HepG2 (cell line): ENCODE results near the gene ADI1. TPM values are rescaled to one million over a fixed set of nuclear protein-coding genes. Genes with fewer than 3 reads are reported as not detected.

Source experiments
- CBX2 ChIP-seq, 2 experiments: fragments of 200-600 bp in 1 of 2; sonication (generic); formaldehyde crosslinking in 1 of 2; IDR thresholded peaks; 2 replicates each; pipeline versions ENCODE4 v1.7.0 to v1.8.1; 2018 to 2022; ENCODE audit warnings: low read depth in 2 of 2, low read length in 1 of 2, mild to moderate bottlenecking in 1 of 2, missing genetic modification reagents in 1 of 2
- DDIT3 ChIP-seq: sonication (generic); formaldehyde crosslinking; IDR thresholded peaks from 2 replicates; pipeline ENCODE4 v1.4.0; 2020; ENCODE audit warnings: mild to moderate bottlenecking, missing genetic modification reagents
- FOXK2 ChIP-seq: fragments of 450-650 bp; IDR thresholded peaks from 2 replicates; pipeline ENCODE4 v1.6.1; 2016
- HNF4G ChIP-seq, 2 experiments: sonication (generic) in 1 of 2; formaldehyde crosslinking in 1 of 2; IDR thresholded peaks; 2 replicates each; pipeline versions ENCODE4 v1.4.0 to v1.6.1; 2011 to 2020; ENCODE audit warnings: borderline replicate concordance in 2 of 2, low read depth in 2 of 2, mild to moderate bottlenecking in 2 of 2, low read length in 1 of 2, missing genetic modification reagents in 1 of 2, moderate library complexity in 1 of 2
- MED1 ChIP-seq: sonication (generic); formaldehyde crosslinking; IDR thresholded peaks from 2 replicates; pipeline ENCODE4 v1.4.0; 2020; ENCODE audit warnings: missing genetic modification reagents
- MED8 ChIP-seq: sonication (generic); formaldehyde crosslinking; IDR thresholded peaks from 2 replicates; pipeline ENCODE4 v1.8.1; 2023; ENCODE audit warnings: mild to moderate bottlenecking, missing genetic modification reagents; ENCODE audit not compliant: insufficient replicate concordance
- MEIS2 ChIP-seq: sonication (generic); formaldehyde crosslinking; IDR thresholded peaks from 2 replicates; pipeline ENCODE4 v1.9.0; 2021; ENCODE audit warnings: mild to moderate bottlenecking, missing genetic modification reagents
- NR1H2 ChIP-seq: sonication (generic); formaldehyde crosslinking; IDR thresholded peaks from 2 replicates; pipeline ENCODE4 v1.8.1; 2022; ENCODE audit warnings: low read depth, missing genetic modification reagents, borderline replicate concordance
- POLR2AphosphoS5 ChIP-seq: IDR thresholded peaks from 2 replicates; pipeline ENCODE4 v1.6.1; 2012; ENCODE audit warnings: low read depth, low read length
- POLR2G ChIP-seq: fragments of 200-400 bp; formaldehyde crosslinking; IDR thresholded peaks from 2 replicates; pipeline ENCODE4 v1.6.1; 2018; ENCODE audit warnings: mild to moderate bottlenecking, low read depth, low read length, moderate library complexity
- SOX13 ChIP-seq, 3 experiments: fragments of 450-650 bp in 1 of 3; sonication (generic) in 1 of 3; formaldehyde crosslinking in 1 of 3; IDR thresholded peaks in 2 of 3; conservative IDR thresholded peaks in 1 of 3; 2 replicates each; pipeline versions ENCODE4 v1.5.0 to v1.6.1; 2016 to 2020; ENCODE audit warnings: antibody characterized with exemption in 1 of 3, mild to moderate bottlenecking in 1 of 3, missing compliant biosample characterization in 1 of 3, missing genetic modification reagents in 1 of 3, moderate library complexity in 1 of 3
- SP1 ChIP-seq, 2 experiments: fragments of 450-650 bp in 1 of 2; sonication (generic) in 1 of 2; formaldehyde crosslinking in 1 of 2; IDR thresholded peaks; 2 replicates each; pipeline versions ENCODE4 v1.4.0 to v1.6.1; 2016 to 2020; ENCODE audit warnings: missing genetic modification reagents in 1 of 2
- SP140L ChIP-seq: sonication (generic); formaldehyde crosslinking; IDR thresholded peaks from 2 replicates; pipeline ENCODE4 v1.4.0; 2020; ENCODE audit warnings: missing genetic modification reagents, borderline replicate concordance
- TAF1 ChIP-seq: sonication (generic); formaldehyde crosslinking; IDR thresholded peaks from 2 replicates; pipeline ENCODE4 v1.4.0; 2020; ENCODE audit warnings: missing genetic modification reagents
- YY1 ChIP-seq: IDR thresholded peaks from 2 replicates; pipeline ENCODE4 v1.6.1; 2011; ENCODE audit warnings: low read length, low read depth, moderate library complexity, mild to moderate bottlenecking; ENCODE audit not compliant: insufficient read depth, insufficient replicate concordance
- ZBTB34 ChIP-seq: sonication (generic); formaldehyde crosslinking; IDR thresholded peaks from 2 replicates; pipeline ENCODE4 v1.8.0; 2022; ENCODE audit warnings: mild to moderate bottlenecking, missing genetic modification reagents
- ZNF317 ChIP-seq: sonication (generic); formaldehyde crosslinking; IDR thresholded peaks from 2 replicates; pipeline ENCODE4 v1.5.0; 2020; ENCODE audit warnings: mild to moderate bottlenecking, missing genetic modification reagents
- ZNF616 ChIP-seq: sonication (generic); formaldehyde crosslinking; IDR thresholded peaks from 2 replicates; pipeline ENCODE4 v1.5.0; 2020; ENCODE audit warnings: low read depth, mild to moderate bottlenecking, missing genetic modification reagents
- ZNF629 ChIP-seq: sonication (generic); formaldehyde crosslinking; conservative IDR thresholded peaks from 2 replicates; pipeline ENCODE4 v1.5.0; 2020; ENCODE audit warnings: missing genetic modification reagents
- ZSCAN21 ChIP-seq: sonication (generic); formaldehyde crosslinking; IDR thresholded peaks from 2 replicates; pipeline ENCODE4 v1.8.0; 2022; ENCODE audit warnings: mild to moderate bottlenecking, missing genetic modification reagents, moderate library complexity, borderline replicate concordance
- polyA plus RNA-seq, 8 experiments: library from polyadenylated mRNA; depleted of rRNA in 3 of 8; stranded (reverse) in 7 of 8; unstranded in 1 of 8; fragments of >200 nt; fragmentation: Illumina TruSeq in 4 of 8; extraction: Trizol in 4 of 8; gene quantifications; 2 replicates each; pipeline versions ENCODE4 v1.2.1 to v1.2.3, GENCODE V29; 2011 to 2016; ENCODE audit warnings: low read depth in 4 of 8, missing spikeins in 1 of 8, mixed read lengths in 1 of 8; ENCODE audit not compliant: insufficient read depth in 1 of 8
- total RNA-seq, 5 experiments: library from RNA; depleted of rRNA; stranded (reverse); fragments of >200 nt; fragmentation: Illumina TruSeq; extraction: Trizol; gene quantifications; 2 replicates each; pipeline ENCODE4 v1.2.3, GENCODE V29; 2016; ENCODE audit warnings: low read depth in 1 of 5
- TF ChIP-seq, protein P1 (sequence below): IDR thresholded peaks from 2 replicates; pipeline ENCODE4 v1.6.1; 2016; ENCODE audit warnings: missing compliant biosample characterization, missing genetic modification reagents, borderline replicate concordance
- TF ChIP-seq, protein P2 (sequence below): sonication (generic); formaldehyde crosslinking; IDR thresholded peaks from 2 replicates; pipeline ENCODE4 v1.4.0; 2020; ENCODE audit warnings: missing genetic modification reagents
- TF ChIP-seq, protein P3 (sequence below): IDR thresholded peaks from 2 replicates; pipeline ENCODE4 v1.6.1; 2016

Gene ADI1
- total and polyA plus RNA-seq, 2 of the 13 experiments (the other 11 are each of a cell fraction or from before 2014, with no cell fraction given): 28.7 to 123 TPM

DNA sequence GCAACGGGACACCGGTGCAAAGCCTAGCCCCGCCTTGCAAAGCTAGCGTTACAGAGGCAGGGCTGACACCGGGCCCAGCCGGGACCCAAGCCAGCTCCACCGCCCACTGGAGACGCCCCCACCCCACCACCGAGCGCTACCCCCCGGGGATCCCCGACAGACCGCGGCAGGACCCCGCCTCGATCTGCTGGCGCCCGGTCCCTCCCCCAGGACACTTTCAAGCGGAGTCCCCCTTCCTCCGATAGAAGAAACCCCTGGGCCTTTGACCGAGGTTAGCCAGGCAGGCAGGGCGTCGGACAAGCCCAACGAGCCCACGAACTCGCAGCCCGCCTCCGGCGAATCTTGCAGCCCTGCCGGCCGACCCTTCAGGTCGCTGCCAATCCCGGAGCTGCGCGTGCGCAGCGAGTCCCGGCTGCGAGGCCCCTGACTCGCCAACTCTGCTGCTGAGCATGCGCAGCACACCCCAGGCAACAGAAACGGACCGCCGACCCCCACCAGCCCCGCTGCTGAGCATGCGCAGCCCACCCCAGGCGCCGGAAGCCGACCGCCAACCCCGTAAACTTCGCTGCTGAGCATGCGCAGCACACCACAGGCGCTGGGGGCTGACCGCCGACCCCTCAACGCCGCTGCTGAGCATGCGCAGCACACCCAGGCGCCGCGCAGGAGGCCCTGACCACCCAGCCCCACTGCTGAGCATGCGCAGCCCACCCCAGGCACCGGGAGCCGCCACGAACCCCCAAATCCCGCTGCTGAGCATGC lies 656 bp downstream of the ADI1 start (continued):
- no peak for TF ChIP-seq HNF4G (IDR thresholded peaks at IDR 0.05; ENCODE audit: borderline replicate concordance, low read depth, low read length)
- no peak for TF ChIP-seq HNF4G (CRISPR knock-in tag; IDR thresholded peaks at IDR 0.05; ENCODE audit: borderline replicate concordance, low read depth)
- peak; percentile 82 for TF ChIP-seq POLR2G
- no peak for TF ChIP-seq CBX2 (IDR thresholded peaks at IDR 0.05; ENCODE audit: low read depth, low read length)
- no peak for TF ChIP-seq CBX2 (CRISPR knock-in tag; IDR thresholded peaks at IDR 0.05; ENCODE audit: low read depth)
- TF ChIP-seq SP1 (IDR thresholded peaks at IDR 0.05): no peak
- no peak; the same call in 1 of the 2 replicates for TF ChIP-seq SP1 (CRISPR knock-in tag; IDR thresholded peaks at IDR 0.05)
- no peak for TF ChIP-seq DDIT3 (CRISPR knock-in tag)
- 0 out of 2 replicates have a peak, but pooled peaks have one; percentile 61 for TF ChIP-seq NR1H2 (CRISPR knock-in tag)
- TF ChIP-seq, protein P1, sequence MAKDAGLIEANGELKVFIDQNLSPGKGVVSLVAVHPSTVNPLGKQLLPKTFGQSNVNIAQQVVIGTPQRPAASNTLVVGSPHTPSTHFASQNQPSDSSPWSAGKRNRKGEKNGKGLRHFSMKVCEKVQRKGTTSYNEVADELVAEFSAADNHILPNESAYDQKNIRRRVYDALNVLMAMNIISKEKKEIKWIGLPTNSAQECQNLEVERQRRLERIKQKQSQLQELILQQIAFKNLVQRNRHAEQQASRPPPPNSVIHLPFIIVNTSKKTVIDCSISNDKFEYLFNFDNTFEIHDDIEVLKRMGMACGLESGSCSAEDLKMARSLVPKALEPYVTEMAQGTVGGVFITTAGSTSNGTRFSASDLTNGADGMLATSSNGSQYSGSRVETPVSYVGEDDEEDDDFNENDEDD (CRISPR knock-in tag): no peak
- TF ChIP-seq, protein P2, sequence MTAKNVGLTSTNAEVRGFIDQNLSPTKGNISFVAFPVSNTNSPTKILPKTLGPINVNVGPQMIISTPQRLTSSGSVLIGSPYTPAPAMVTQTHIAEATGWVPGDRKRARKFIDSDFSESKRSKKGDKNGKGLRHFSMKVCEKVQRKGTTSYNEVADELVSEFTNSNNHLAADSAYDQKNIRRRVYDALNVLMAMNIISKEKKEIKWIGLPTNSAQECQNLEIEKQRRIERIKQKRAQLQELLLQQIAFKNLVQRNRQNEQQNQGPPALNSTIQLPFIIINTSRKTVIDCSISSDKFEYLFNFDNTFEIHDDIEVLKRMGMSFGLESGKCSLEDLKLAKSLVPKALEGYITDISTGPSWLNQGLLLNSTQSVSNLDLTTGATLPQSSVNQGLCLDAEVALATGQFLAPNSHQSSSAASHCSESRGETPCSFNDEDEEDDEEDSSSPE (CRISPR knock-in tag): no peak
- no peak; the same call in 1 of the 2 replicates for TF ChIP-seq ZNF629
- TF ChIP-seq SOX13 (IDR thresholded peaks at IDR 0.05): 0 out of 2 replicates have a peak, but pooled peaks have one; percentile 2
- TF ChIP-seq SOX13 (CRISPR knock-in tag; conservative IDR thresholded peaks at IDR 0.05 in 1 of 2, IDR thresholded peaks at IDR 0.05 in 1 of 2): no peak
- peak; percentile 51; the same call in 1 of the 2 replicates for TF ChIP-seq ZNF616 (CRISPR knock-in tag)
- TF ChIP-seq MED8: no peak
- peak; percentile 89 for TF ChIP-seq POLR2AphosphoS5
- TF ChIP-seq FOXK2: peak; percentile 42; the same call in 1 of the 2 replicates
- TF ChIP-seq, protein P3, sequence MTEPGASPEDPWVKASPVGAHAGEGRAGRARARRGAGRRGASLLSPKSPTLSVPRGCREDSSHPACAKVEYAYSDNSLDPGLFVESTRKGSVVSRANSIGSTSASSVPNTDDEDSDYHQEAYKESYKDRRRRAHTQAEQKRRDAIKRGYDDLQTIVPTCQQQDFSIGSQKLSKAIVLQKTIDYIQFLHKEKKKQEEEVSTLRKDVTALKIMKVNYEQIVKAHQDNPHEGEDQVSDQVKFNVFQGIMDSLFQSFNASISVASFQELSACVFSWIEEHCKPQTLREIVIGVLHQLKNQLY (CRISPR knock-in tag): 0 out of 2 replicates have a peak, but pooled peaks have one; percentile 3
- no peak for TF ChIP-seq ZBTB34 (CRISPR knock-in tag)
- peak; percentile 49; the same call in 1 of the 2 replicates for TF ChIP-seq MEIS2 (CRISPR knock-in tag)
- TF ChIP-seq TAF1 (CRISPR knock-in tag): peak; percentile 48
- no peak; the same call in 1 of the 2 replicates for TF ChIP-seq ZSCAN21 (CRISPR knock-in tag)
- TF ChIP-seq YY1: peak; percentile 17
- TF ChIP-seq SP140L (CRISPR knock-in tag): no peak
- peak; percentile 47; the same call in 1 of the 2 replicates for TF ChIP-seq MED1 (CRISPR knock-in tag)
- TF ChIP-seq ZNF317 (CRISPR knock-in tag): 0 out of 2 replicates have a peak, but pooled peaks have one; percentile 68
